Liver (tissue), 9 donors: ENCODE data around the gene WDR49. TPM values are rescaled to one million over a fixed set of nuclear protein-coding genes. Genes with fewer than 3 reads are reported as not detected.
"Not testable (repeated sequence)": the region's sequence is repeated elsewhere in the genome, so short reads cannot be mapped to it uniquely, and the experiment has no call there.

ENCODE experiments used
- DNase-seq: peaks from one replicate; pipeline ENCODE4 v3.0.0-alpha.2; 2017; ENCODE audit warnings: low spot score
- H3K27ac ChIP-seq, 2 donors: one replicate each; pipeline ENCODE4 v1.7.0; 2013; ENCODE audit warnings: inconsistent platforms in 2 of 2, low read length in 2 of 2, control low read depth in 1 of 2, low read depth in 1 of 2, mild to moderate bottlenecking in 1 of 2
- H3K27me3 ChIP-seq, 4 donors: one replicate each; pipeline versions ENCODE4 v1.6.1 to v1.7.0; 2013; ENCODE audit warnings: low read length in 3 of 4, inconsistent platforms in 1 of 4, mild to moderate bottlenecking in 1 of 4, moderate library complexity in 1 of 4; ENCODE audit not compliant: control insufficient read depth in 4 of 4, insufficient read depth in 4 of 4
- H3K36me3 ChIP-seq, 4 donors: one replicate each; pipeline versions ENCODE4 v1.6.1 to v1.7.0; 2013; ENCODE audit warnings: low read length in 3 of 4, mild to moderate bottlenecking in 3 of 4, low read depth in 1 of 4, moderate library complexity in 1 of 4; ENCODE audit not compliant: control insufficient read depth in 4 of 4, insufficient read depth in 3 of 4
- H3K4me1 ChIP-seq, 4 donors: one replicate each; pipeline versions ENCODE4 v1.6.1 to v1.7.0; 2013; ENCODE audit warnings: low read length in 3 of 4, mild to moderate bottlenecking in 3 of 4, moderate library complexity in 1 of 4; ENCODE audit not compliant: control insufficient read depth in 4 of 4, insufficient read depth in 4 of 4
- H3K4me3 ChIP-seq, 3 donors: one replicate each; pipeline versions ENCODE4 v1.6.1 to v1.7.0; 2013; ENCODE audit warnings: low read length in 3 of 3, control low read depth in 1 of 3, low read depth in 1 of 3, mild to moderate bottlenecking in 1 of 3
- H3K9ac ChIP-seq, 2 donors: one replicate each; pipeline ENCODE4 v1.7.0; 2013; ENCODE audit warnings: low read length in 2 of 2, mild to moderate bottlenecking in 2 of 2, moderate library complexity in 2 of 2, control low read depth in 1 of 2, low read depth in 1 of 2
- H3K9me3 ChIP-seq, 4 donors: one replicate each; pipeline versions ENCODE4 v1.6.1 to v1.7.0; 2013; ENCODE audit warnings: low read length in 3 of 4; ENCODE audit not compliant: control insufficient read depth in 4 of 4
- EGR1 ChIP-seq, 2 donors: IDR thresholded peaks; 2 replicates each; pipeline ENCODE4 v1.6.1; 2016 to 2018; ENCODE audit warnings: antibody characterized with exemption in 2 of 2, low read depth in 2 of 2
- FOXA1 ChIP-seq: IDR thresholded peaks from 2 replicates; pipeline ENCODE4 v1.6.1; 2016; ENCODE audit warnings: antibody characterized with exemption
- FOXA2 ChIP-seq: IDR thresholded peaks from 2 replicates; pipeline ENCODE4 v1.6.1; 2016; ENCODE audit warnings: antibody characterized with exemption
- GABPA ChIP-seq, 2 donors: IDR thresholded peaks in 1 of 2; conservative IDR thresholded peaks in 1 of 2; 2 replicates each; pipeline ENCODE4 v1.6.1; 2016; ENCODE audit warnings: antibody characterized with exemption in 2 of 2, mild to moderate bottlenecking in 1 of 2, moderate library complexity in 1 of 2
- HNF4A ChIP-seq, 2 donors: conservative IDR thresholded peaks; 2 replicates each; pipeline ENCODE4 v1.6.1; 2016; ENCODE audit warnings: antibody characterized with exemption in 2 of 2, mild to moderate bottlenecking in 2 of 2
- HNF4G ChIP-seq: IDR thresholded peaks from 2 replicates; pipeline ENCODE4 v1.6.1; 2016; ENCODE audit warnings: antibody characterized with exemption
- NR2F2 ChIP-seq: IDR thresholded peaks from 2 replicates; pipeline ENCODE4 v1.6.1; 2016; ENCODE audit warnings: antibody characterized with exemption
- RXRA ChIP-seq, 2 donors: IDR thresholded peaks; 2 replicates each; pipeline ENCODE4 v1.6.1; 2017 to 2018; ENCODE audit warnings: antibody characterized with exemption in 2 of 2, mild to moderate bottlenecking in 1 of 2
- YY1 ChIP-seq: IDR thresholded peaks from 2 replicates; pipeline ENCODE4 v1.6.1; 2016; ENCODE audit warnings: antibody characterized with exemption, mild to moderate bottlenecking
- WGBS: extraction: QIAGEN DNeasy Blood & Tissue Kit; methylation state at CpG from one replicate; pipeline ENCODE4 v1.1.7; 2013; 5-methylcytosine and 5-hydroxymethylcytosine counted together
- polyA plus RNA-seq, 2 donors: library from polyadenylated mRNA; stranded (reverse) in 1 of 2; unstranded in 1 of 2; fragments of 200-250 nt in 1 of 2; fragments of >200 nt in 1 of 2; fragmentation: Nextera tagmentation in 1 of 2; extraction: Ambion mirVana in 1 of 2; gene quantifications; one replicate each; pipeline versions ENCODE4 v1.2.1 to v1.2.3, GENCODE V29; 2013 to 2015
- total RNA-seq, 2 donors: library from RNA; depleted of rRNA; stranded (reverse); fragments of >200 nt; gene quantifications; one replicate each; pipeline ENCODE4 v1.2.3, GENCODE V29; 2014
- TF ChIP-seq, protein P1 (sequence below): IDR thresholded peaks from 2 replicates; pipeline ENCODE4 v1.6.1; 2016; ENCODE audit warnings: antibody characterized with exemption
- TF ChIP-seq, protein P2 (sequence below): fragments of 150-350 bp; IDR thresholded peaks from 2 replicates; pipeline ENCODE4 v1.5.1; 2017; ENCODE audit warnings: improper control_type of control experiment, low read depth, low read length; ENCODE audit not compliant: missing input control
- TF ChIP-seq, protein P3 (sequence below): IDR thresholded peaks from 2 replicates; pipeline ENCODE4 v1.6.1; 2016; ENCODE audit warnings: antibody characterized with exemption, mild to moderate bottlenecking
- TF ChIP-seq, protein P4 (sequence below): IDR thresholded peaks from 2 replicates; pipeline ENCODE4 v1.6.1; 2016; ENCODE audit warnings: antibody characterized with exemption
- donor health status: healthy.
- donor health status: healthy.
- donor health status: healthy.
- donor health status: healthy.
- donor health status: healthy.

The WDR49 gene
- total and polyA plus RNA-seq, 4 donors = 0.23 to 0.42 TPM; not detected in 2

- no peak for TF ChIP-seq FOXA1
- no peak for TF ChIP-seq RXRA (IDR thresholded peaks at IDR 0.05)
- TF ChIP-seq EGR1 (IDR thresholded peaks at IDR 0.05; ENCODE audit: low read depth in 2 of 2) = no peak
- TF ChIP-seq YY1 = no peak
- no peak for TF ChIP-seq GABPA (IDR thresholded peaks at IDR 0.05 in 1 of 2, conservative IDR thresholded peaks at IDR 0.05 in 1 of 2)
- TF ChIP-seq, protein P1, sequence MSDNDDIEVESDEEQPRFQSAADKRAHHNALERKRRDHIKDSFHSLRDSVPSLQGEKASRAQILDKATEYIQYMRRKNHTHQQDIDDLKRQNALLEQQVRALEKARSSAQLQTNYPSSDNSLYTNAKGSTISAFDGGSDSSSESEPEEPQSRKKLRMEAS = no peak
- TF ChIP-seq HNF4G = no peak
Observed at GRCh38 chr3:167615030-167615429, 38.7 kb downstream of the WDR49 start (continued).

GRCh38 chr3:167614196-167614595, 39.5 kb downstream of the WDR49 start:
- not testable (repeated sequence) for H3K27ac ChIP-seq, H3K9me3 ChIP-seq, H3K4me1 ChIP-seq, H3K4me3 ChIP-seq, H3K9ac ChIP-seq, H3K36me3 ChIP-seq, DNase-seq, H3K27me3 ChIP-seq
- WGBS = 74% methylated on average over 5 of the region's 5 CpGs

GRCh38 chr3:167611718-167612117, 42.0 kb downstream of the WDR49 start:
- no peaks in the 10 kb centered on the region for H3K36me3 ChIP-seq

GRCh38 chr3:167609156-167609555, 44.6 kb downstream of the WDR49 start:
- WGBS = 84% methylated on average over 5 of the region's 5 CpGs
- Histone ChIP-seq H3K9me3 (no peaks in the 10 kb centered on the region), H3K27me3 (peaks cover 0 to 4% (median 2%) of the 10 kb centered on the region in 4 donors), H3K4me1 (no peaks in the 10 kb centered on the region), H3K27ac (no peak overlapping the region), H3K36me3 (no peaks in the 10 kb centered on the region), H3K9ac (no peak overlapping the region), H3K4me3 (no peak overlapping the region)
- DNase-seq = no peak
- no peak for TF ChIP-seq NR2F2
- TF ChIP-seq HNF4A (conservative IDR thresholded peaks at IDR 0.05) = no peak
- TF ChIP-seq, protein P2, sequence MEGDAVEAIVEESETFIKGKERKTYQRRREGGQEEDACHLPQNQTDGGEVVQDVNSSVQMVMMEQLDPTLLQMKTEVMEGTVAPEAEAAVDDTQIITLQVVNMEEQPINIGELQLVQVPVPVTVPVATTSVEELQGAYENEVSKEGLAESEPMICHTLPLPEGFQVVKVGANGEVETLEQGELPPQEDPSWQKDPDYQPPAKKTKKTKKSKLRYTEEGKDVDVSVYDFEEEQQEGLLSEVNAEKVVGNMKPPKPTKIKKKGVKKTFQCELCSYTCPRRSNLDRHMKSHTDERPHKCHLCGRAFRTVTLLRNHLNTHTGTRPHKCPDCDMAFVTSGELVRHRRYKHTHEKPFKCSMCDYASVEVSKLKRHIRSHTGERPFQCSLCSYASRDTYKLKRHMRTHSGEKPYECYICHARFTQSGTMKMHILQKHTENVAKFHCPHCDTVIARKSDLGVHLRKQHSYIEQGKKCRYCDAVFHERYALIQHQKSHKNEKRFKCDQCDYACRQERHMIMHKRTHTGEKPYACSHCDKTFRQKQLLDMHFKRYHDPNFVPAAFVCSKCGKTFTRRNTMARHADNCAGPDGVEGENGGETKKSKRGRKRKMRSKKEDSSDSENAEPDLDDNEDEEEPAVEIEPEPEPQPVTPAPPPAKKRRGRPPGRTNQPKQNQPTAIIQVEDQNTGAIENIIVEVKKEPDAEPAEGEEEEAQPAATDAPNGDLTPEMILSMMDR = no peak
- TF ChIP-seq FOXA2 = no peak
- no peak for TF ChIP-seq HNF4G
- TF ChIP-seq, protein P3, sequence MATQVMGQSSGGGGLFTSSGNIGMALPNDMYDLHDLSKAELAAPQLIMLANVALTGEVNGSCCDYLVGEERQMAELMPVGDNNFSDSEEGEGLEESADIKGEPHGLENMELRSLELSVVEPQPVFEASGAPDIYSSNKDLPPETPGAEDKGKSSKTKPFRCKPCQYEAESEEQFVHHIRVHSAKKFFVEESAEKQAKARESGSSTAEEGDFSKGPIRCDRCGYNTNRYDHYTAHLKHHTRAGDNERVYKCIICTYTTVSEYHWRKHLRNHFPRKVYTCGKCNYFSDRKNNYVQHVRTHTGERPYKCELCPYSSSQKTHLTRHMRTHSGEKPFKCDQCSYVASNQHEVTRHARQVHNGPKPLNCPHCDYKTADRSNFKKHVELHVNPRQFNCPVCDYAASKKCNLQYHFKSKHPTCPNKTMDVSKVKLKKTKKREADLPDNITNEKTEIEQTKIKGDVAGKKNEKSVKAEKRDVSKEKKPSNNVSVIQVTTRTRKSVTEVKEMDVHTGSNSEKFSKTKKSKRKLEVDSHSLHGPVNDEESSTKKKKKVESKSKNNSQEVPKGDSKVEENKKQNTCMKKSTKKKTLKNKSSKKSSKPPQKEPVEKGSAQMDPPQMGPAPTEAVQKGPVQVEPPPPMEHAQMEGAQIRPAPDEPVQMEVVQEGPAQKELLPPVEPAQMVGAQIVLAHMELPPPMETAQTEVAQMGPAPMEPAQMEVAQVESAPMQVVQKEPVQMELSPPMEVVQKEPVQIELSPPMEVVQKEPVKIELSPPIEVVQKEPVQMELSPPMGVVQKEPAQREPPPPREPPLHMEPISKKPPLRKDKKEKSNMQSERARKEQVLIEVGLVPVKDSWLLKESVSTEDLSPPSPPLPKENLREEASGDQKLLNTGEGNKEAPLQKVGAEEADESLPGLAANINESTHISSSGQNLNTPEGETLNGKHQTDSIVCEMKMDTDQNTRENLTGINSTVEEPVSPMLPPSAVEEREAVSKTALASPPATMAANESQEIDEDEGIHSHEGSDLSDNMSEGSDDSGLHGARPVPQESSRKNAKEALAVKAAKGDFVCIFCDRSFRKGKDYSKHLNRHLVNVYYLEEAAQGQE = no peak

More at GRCh38 chr3:167611718-167612117, 42.0 kb downstream of the WDR49 start:
- Histone ChIP-seq H3K27me3 (peaks cover 0 to 3% (median 0%) of the 10 kb centered on the region in 4 donors), H3K4me3 (no peak overlapping the region), H3K27ac (no peak overlapping the region), H3K9ac (no peak overlapping the region), H3K9me3 (no peaks in the 10 kb centered on the region), H3K4me1 (no peaks in the 10 kb centered on the region)
- no peak for DNase-seq
- TF ChIP-seq, protein P4, sequence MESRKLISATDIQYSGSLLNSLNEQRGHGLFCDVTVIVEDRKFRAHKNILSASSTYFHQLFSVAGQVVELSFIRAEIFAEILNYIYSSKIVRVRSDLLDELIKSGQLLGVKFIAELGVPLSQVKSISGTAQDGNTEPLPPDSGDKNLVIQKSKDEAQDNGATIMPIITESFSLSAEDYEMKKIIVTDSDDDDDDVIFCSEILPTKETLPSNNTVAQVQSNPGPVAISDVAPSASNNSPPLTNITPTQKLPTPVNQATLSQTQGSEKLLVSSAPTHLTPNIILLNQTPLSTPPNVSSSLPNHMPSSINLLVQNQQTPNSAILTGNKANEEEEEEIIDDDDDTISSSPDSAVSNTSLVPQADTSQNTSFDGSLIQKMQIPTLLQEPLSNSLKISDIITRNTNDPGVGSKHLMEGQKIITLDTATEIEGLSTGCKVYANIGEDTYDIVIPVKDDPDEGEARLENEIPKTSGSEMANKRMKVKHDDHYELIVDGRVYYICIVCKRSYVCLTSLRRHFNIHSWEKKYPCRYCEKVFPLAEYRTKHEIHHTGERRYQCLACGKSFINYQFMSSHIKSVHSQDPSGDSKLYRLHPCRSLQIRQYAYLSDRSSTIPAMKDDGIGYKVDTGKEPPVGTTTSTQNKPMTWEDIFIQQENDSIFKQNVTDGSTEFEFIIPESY = no peak
- 69% methylated on average over 2 of the region's 2 CpGs for WGBS
